Measurements from ENCODE around the gene MTHFS. TPM values are rescaled to one million over a fixed set of nuclear protein-coding genes. Genes with fewer than 3 reads are reported as not detected.

The MTHFS gene
- total RNA-seq, 2 experiments from 2014 or later, result 27.3 to 28.4 TPM

GRCh38 chr15:79923079-79923514 is 26.3 kb upstream of the MTHFS start:
- peak overlapping the region; percentile 96 for H3K4me3 Mint-ChIP-seq
- intact Hi-C loops (cut with micrococcal nuclease), result loop anchor here (1.0 kb wide), 1 partner anchor 47 kb away; no protein-coding TSS in a partner anchor
- peak overlapping the region; percentile 96 for H3K27ac Mint-ChIP-seq
- ATAC-seq, result peak; percentile 55
- ChIA-PET POLR2A (interaction anchor here (0.6 to 4.0 kb wide), 14 partner anchors 9 to 148 kb away, joined by 3 to 47 read pairs (median 6); partner anchors contain the start of genes BCL2A1 and MTHFS), CTCF (interaction anchor here (1.0 to 2.0 kb wide), 11 partner anchors 10 to 230 kb away, joined by 3 to 9 read pairs (median 4); partner anchors contain the start of genes FAH and MTHFS)
- no peaks in the 10 kb centered on the region for H3K27me3 Mint-ChIP-seq
- peaks cover 27% of the 10 kb centered on the region for H3K9me3 Mint-ChIP-seq
- peaks cover 50% of the 10 kb centered on the region for H3K36me3 Mint-ChIP-seq (ENCODE audit: low read depth)
- DNase-seq, result peak; percentile 88
- peaks cover 29% of the 10 kb centered on the region for H3K4me1 Mint-ChIP-seq (ENCODE audit: low read depth)
- no peak for TF ChIP-seq CTCF (IDR thresholded peaks at IDR 0.05)

- TF ChIP-seq CTCF (IDR thresholded peaks at IDR 0.05), result no peak
- Mint-ChIP-seq H3K36me3 (ENCODE audit: low read depth) (peaks cover 55% of the 10 kb centered on the region), H3K4me3 (peak overlapping the region; percentile 96), H3K27me3 (no peaks in the 10 kb centered on the region), H3K9me3 (peaks cover 32% of the 10 kb centered on the region), H3K4me1 (ENCODE audit: low read depth) (peaks cover 32% of the 10 kb centered on the region), H3K27ac (peak overlapping the region; percentile 96)
- ChIA-PET CTCF (interaction anchor here (0.7 to 2.0 kb wide), 14 partner anchors 9 to 231 kb away, joined by 3 to 9 read pairs (median 4); partner anchors contain the start of genes FAH and MTHFS), POLR2A (interaction anchor here (0.6 to 4.0 kb wide), 16 partner anchors 9 to 148 kb away, joined by 3 to 47 read pairs (median 6); partner anchors contain the start of genes BCL2A1 and MTHFS)
- ATAC-seq (no peak), DNase-seq (no peak)
- intact Hi-C loops (cut with micrococcal nuclease), result loop anchor here (1.0 kb wide), 1 partner anchor 48 kb away; no protein-coding TSS in a partner anchor
Measured at GRCh38 chr15:79922512-79923078, 25.8 kb upstream of the MTHFS start.

GRCh38 chr15:79919749-79920511 is 23.1 kb upstream of the MTHFS start:
- intact Hi-C loops (cut with micrococcal nuclease), result no loop called here
- Mint-ChIP-seq H3K4me1 (ENCODE audit: low read depth) (peaks cover 30% of the 10 kb centered on the region), H3K27ac (no peak overlapping the region), H3K9me3 (peaks cover 53% of the 10 kb centered on the region), H3K4me3 (no peak overlapping the region), H3K36me3 (ENCODE audit: low read depth) (peaks cover 75% of the 10 kb centered on the region), H3K27me3 (no peaks in the 10 kb centered on the region)
- TF ChIP-seq CTCF (IDR thresholded peaks at IDR 0.05), result no peak
- DNase-seq (no peak), ATAC-seq (no peak)
- ChIA-PET POLR2A (interaction anchor here (0.6 to 4.0 kb wide), 3 partner anchors 7 to 49 kb away, joined by 3 to 47 read pairs (median 3); partner anchors contain the start of gene BCL2A1), CTCF (no interaction called here)

- Mint-ChIP-seq H3K4me3 (no peak overlapping the region), H3K4me1 (ENCODE audit: low read depth) (peaks cover 27% of the 10 kb centered on the region), H3K9me3 (peaks cover 60% of the 10 kb centered on the region), H3K36me3 (ENCODE audit: low read depth) (peaks cover 82% of the 10 kb centered on the region), H3K27ac (no peak overlapping the region), H3K27me3 (no peaks in the 10 kb centered on the region)
- ChIA-PET CTCF (no interaction called here), POLR2A (no interaction called here)
- ATAC-seq (no peak), DNase-seq (no peak)
- intact Hi-C loops (cut with micrococcal nuclease), result no loop called here
- no peak for TF ChIP-seq CTCF (IDR thresholded peaks at IDR 0.05)
Measured at GRCh38 chr15:79919090-79919748, 22.4 kb upstream of the MTHFS start.
